ENCODE measurements around the gene SGPP1.
"Not testable (repeated sequence)": the region's sequence is repeated elsewhere in the genome, so short reads cannot be mapped to it uniquely, and the experiment has no call there.

SGPP1 gene

DNA sequence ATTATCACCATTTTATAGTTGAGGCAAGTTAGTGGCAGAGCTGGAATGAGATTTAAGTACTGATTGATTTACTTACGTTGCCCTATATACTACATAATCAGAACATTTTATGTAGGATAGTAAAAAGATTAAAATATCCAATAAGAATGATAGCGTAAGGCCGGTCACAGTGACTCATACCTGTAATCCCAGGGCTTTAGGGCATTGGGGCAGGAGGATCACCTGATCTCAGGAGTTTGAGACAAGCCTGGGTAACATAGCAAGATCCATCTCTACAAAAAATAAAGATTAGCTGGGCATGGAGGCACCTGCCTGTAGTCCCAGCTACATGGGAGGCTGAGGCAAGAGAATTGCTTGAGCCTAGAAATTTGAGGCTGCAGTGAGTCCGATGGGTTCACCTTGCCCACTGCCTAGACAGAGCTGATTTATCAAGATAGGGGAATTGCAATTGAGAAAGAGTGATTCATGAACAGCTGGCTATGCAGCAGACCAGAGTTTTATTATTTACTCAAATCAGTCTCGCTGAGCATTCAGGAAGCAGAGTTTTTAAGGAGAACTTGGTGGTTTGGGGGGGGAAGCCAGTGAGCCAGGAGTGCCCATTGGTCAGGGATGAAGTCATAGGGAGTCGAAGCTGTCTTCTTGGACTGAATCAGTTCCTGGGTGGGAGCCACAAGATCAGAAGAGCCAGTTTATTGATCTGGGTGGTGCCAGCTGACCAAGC, 24.7 kb upstream of the SGPP1 start:
- POLR2A ChIA-PET = no interaction called here

DNA sequence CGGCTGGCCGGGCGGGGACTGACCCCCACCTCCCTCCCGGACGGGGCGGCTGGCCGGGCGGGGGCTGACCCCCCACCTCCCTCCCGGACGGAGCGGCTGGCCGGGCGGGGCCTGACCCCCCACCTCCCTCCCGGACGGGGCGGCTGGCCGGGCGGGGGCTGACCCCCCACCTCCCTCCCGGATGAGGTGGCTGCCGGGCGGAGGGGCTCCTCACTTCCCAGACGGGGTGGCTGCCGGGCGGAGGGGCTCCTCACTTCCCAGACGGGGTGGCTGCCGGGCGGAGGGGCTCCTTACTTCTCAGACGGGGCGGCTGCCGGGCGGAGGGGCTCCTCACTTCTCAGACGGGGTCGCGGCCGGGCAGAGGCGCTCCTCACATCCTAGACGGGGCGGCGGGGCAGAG, 23.2 kb upstream of the SGPP1 start:
- POLR2A ChIA-PET; CTCF ChIA-PET; DNase-seq (ENCODE audit: extremely low spot score): not testable (repeated sequence)

More for the DNA sequence above, 24.7 kb upstream of the SGPP1 start:
- TF ChIP-seq, protein P1, sequence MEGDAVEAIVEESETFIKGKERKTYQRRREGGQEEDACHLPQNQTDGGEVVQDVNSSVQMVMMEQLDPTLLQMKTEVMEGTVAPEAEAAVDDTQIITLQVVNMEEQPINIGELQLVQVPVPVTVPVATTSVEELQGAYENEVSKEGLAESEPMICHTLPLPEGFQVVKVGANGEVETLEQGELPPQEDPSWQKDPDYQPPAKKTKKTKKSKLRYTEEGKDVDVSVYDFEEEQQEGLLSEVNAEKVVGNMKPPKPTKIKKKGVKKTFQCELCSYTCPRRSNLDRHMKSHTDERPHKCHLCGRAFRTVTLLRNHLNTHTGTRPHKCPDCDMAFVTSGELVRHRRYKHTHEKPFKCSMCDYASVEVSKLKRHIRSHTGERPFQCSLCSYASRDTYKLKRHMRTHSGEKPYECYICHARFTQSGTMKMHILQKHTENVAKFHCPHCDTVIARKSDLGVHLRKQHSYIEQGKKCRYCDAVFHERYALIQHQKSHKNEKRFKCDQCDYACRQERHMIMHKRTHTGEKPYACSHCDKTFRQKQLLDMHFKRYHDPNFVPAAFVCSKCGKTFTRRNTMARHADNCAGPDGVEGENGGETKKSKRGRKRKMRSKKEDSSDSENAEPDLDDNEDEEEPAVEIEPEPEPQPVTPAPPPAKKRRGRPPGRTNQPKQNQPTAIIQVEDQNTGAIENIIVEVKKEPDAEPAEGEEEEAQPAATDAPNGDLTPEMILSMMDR (IDR thresholded peaks at IDR 0.05; ENCODE audit: control extremely low read depth, extremely low read depth, low read depth, missing control alignments) = no peak
- DNase-seq (ENCODE audit: extremely low spot score) = no peak
- CTCF ChIA-PET = interaction anchor here (1.0 to 1.9 kb wide), 3 partner anchors 11 to 542 kb away, joined by 3 to 9 read pairs (median 4); no protein-coding TSS in a partner anchor

DNA sequence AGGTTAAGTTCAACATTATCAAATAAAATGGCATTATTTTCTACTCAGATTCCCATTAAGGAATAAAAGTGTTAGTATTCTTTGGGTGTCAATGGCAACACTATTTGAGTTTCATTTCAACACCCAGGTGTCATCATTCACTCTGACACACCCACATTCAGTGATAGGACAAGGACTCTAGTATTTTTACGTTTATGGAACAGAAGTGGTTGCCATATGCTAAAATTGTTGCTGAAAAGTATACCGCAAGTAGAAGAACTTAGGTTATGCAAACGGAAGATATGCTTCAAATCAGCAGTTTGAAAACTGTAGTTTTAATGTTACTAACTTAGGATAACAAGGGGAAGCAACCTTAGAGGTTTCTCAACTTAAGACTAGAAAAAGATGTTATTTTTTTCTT, 20.0 kb upstream of the SGPP1 start:
- POLR2A ChIA-PET = interaction anchor here (0.5 to 1.4 kb wide), 3 partner anchors 13 to 106 kb away, joined by 3 read pairs; partner anchors contain the start of gene WDR89
- peak; percentile 37 for DNase-seq (ENCODE audit: extremely low spot score)
- TF ChIP-seq, protein P1 (IDR thresholded peaks at IDR 0.05; ENCODE audit: control extremely low read depth, extremely low read depth, low read depth, missing control alignments) = no peak
- CTCF ChIA-PET = interaction anchor here (1.0 to 1.8 kb wide), 5 partner anchors 10 to 359 kb away, joined by 3 to 5 read pairs (median 4); partner anchors contain the start of gene SGPP1

DNA sequence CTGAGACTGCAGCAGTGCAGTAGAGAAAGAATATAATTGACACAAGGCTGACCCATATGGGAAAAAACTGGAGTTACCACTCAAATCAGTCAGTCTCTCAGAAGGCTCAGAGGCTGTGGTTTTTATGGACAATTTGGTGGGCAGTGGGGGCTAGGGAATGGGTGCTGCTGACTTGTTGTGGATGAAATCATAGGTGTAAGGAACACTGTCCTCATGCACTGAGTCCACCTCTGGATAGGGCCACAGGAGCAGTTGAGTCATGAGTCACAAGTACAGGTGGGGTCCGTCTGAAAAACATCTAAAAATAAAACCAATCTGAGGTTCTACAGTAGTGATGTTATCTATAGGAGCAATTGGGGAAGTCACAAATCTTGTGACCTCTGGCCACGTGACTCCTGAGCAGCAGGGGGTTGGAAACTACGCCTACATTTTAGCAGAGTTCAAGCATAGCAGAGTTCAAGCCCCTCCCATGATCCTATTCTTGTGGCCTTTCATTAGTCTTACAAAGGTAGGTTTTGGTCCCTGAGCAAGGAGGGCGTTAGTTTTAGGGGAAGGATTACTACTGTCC, 18.1 kb upstream of the SGPP1 start:
- ChIA-PET POLR2A (no interaction called here), CTCF (interaction anchor here (0.8 to 1.6 kb wide), 2 partner anchors 17 to 26 kb away, joined by 3 to 4 read pairs; no protein-coding TSS in a partner anchor)
- DNase-seq (ENCODE audit: extremely low spot score) = peak; percentile 27
- TF ChIP-seq, protein P1 (IDR thresholded peaks at IDR 0.05; ENCODE audit: control extremely low read depth, extremely low read depth, low read depth, missing control alignments) = no peak

DNA sequence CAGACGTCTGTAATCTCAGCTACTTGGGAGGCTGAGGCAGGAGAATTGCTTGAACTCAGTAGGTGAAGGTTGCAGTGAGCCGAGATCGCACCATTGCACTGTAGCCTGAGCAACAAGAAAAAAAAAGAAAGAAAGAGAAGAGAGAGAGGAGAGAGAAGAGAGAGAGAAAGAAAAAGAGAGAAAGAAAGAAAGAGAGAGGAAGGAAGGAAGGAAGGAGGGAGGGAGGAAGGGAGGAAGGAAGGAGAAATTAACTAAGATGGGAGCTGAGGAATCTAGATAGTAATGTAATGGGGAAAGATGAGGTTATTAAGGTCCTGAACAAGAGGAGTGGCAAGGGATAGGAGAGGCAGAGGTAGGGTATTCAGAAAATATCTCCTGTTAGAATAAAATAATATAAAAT, 17.4 kb upstream of the SGPP1 start:
- POLR2A ChIA-PET = no interaction called here
- TF ChIP-seq, protein P1 (IDR thresholded peaks at IDR 0.05; ENCODE audit: control extremely low read depth, extremely low read depth, low read depth, missing control alignments) = no peak
- no peak for DNase-seq (ENCODE audit: extremely low spot score)
- CTCF ChIA-PET = interaction anchor here (0.9 to 1.6 kb wide), 4 partner anchors 15 to 357 kb away, joined by 3 to 4 read pairs (median 4); no protein-coding TSS in a partner anchor

DNA sequence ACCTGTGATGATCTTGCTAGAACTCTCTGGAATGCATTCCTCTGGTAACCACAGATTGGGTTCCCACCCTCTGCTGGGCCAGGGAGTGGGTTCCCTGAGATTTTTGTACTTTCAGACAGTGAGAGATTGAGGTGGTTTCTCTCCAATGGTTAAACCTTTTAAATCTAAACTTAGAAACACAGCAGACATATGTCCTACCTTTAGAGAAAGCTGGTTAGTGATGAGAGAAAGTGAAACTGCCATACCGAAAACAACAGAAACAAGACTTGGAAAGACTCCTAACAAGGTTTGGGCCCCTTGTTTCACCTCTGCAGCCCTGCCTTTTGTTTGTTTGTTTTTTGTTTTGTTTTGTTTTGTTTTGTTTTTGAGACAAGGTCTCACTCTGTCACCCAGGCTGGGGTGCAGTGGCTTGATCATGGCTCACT, 9.7 kb upstream of the SGPP1 start:
- ChIA-PET CTCF (interaction anchor here (1.6 to 1.9 kb wide), 3 partner anchors 9 to 20 kb away, joined by 4 to 5 read pairs (median 4); partner anchors contain the start of gene SGPP1), POLR2A (no interaction called here)
- DNase-seq (ENCODE audit: extremely low spot score) = peak; percentile 58
- TF ChIP-seq, protein P1 (IDR thresholded peaks at IDR 0.05; ENCODE audit: control extremely low read depth, extremely low read depth, low read depth, missing control alignments) = no peak

DNA sequence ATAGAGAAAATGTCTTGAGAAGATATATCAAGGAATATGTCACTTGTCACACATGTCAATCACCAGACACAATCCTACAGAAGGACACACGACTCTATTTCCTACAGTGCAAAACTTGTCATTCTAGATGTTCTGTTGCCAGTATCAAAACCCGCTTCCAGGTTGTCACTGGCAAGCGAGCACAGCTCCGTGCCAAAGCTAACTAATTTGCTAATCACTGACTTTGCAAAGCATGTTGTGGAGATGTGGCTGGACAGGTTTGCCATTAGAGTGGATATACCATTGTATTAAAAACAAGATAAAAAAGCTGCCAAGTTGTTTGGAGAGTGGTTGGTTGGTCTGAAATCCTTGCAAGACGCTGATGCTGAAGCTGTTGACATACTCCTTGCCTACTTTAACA, 7.9 kb upstream of the SGPP1 start:
- CTCF ChIA-PET = interaction anchor here (1.5 to 3.1 kb wide), 3 partner anchors 7 to 34 kb away, joined by 3 to 7 read pairs (median 5); partner anchors contain the start of gene SGPP1
- TF ChIP-seq, protein P1 (IDR thresholded peaks at IDR 0.05; ENCODE audit: control extremely low read depth, extremely low read depth, low read depth, missing control alignments) = no peak

More for the DNA sequence above, 7.9 kb upstream of the SGPP1 start:
- POLR2A ChIA-PET = no interaction called here
- DNase-seq (ENCODE audit: extremely low spot score) = no peak

Measured in GM10248 (cell line).